Activated naive CD4-positive, alpha-beta T cell treated with anti-CD3 and anti-CD28 coated beads, Interleukin-2, amount 50 U/mL, for 24 hours (primary cell): ENCODE data around the gene GNE.
"Not testable (repeated sequence)": the region's sequence is repeated elsewhere in the genome, so short reads cannot be mapped to it uniquely, and the experiment has no call there.

Source experiments
- H3K27ac Mint-ChIP-seq: one replicate; pipeline ENCODE4 v1.8.0; 2021; ENCODE audit warnings: mild to moderate bottlenecking, mixed read lengths
- H3K27me3 Mint-ChIP-seq: one replicate; pipeline ENCODE4 v1.8.0; 2021; ENCODE audit warnings: mixed read lengths
- H3K36me3 Mint-ChIP-seq: one replicate; pipeline ENCODE4 v1.8.0; 2021; ENCODE audit warnings: mixed read lengths
- H3K4me1 Mint-ChIP-seq: one replicate; pipeline ENCODE4 v1.8.0; 2021; ENCODE audit warnings: mixed read lengths
- H3K4me3 Mint-ChIP-seq: one replicate; pipeline ENCODE4 v1.8.0; 2021; ENCODE audit warnings: mild to moderate bottlenecking, mixed read lengths
- H3K9me3 Mint-ChIP-seq: one replicate; pipeline ENCODE4 v1.8.0; 2021; ENCODE audit warnings: mixed read lengths

The GNE gene

GRCh38 chr9:36204906-36205547 lies 53.2 kb downstream of the GNE start:
- Mint-ChIP-seq H3K9me3 (no peaks in the 10 kb centered on the region), H3K27me3 (no peaks in the 10 kb centered on the region), H3K36me3 (peaks cover 9% of the 10 kb centered on the region), H3K27ac (peak overlapping the region; percentile 12), H3K4me3 (no peak overlapping the region), H3K4me1 (peaks cover 45% of the 10 kb centered on the region)

- Mint-ChIP-seq H3K27me3 (no peaks in the 10 kb centered on the region), H3K36me3 (peaks cover 6% of the 10 kb centered on the region), H3K9me3 (no peaks in the 10 kb centered on the region), H3K27ac (peak overlapping the region; percentile 83), H3K4me1 (peaks cover 53% of the 10 kb centered on the region), H3K4me3 (peak overlapping the region; percentile 98)
Measured at GRCh38 chr9:36194326-36195000, 63.8 kb downstream of the GNE start.

GRCh38 chr9:36193023-36193422 lies 65.2 kb downstream of the GNE start:
- Mint-ChIP-seq H3K27me3 (no peaks in the 10 kb centered on the region), H3K27ac (peak overlapping the region; percentile 67), H3K36me3 (peaks cover 6% of the 10 kb centered on the region)

GRCh38 chr9:36192196-36192595 lies 66.1 kb downstream of the GNE start:
- peak overlapping the region; percentile 98 for H3K4me3 Mint-ChIP-seq

More at GRCh38 chr9:36193023-36193422, 65.2 kb downstream of the GNE start:
- Mint-ChIP-seq H3K4me1 (peaks cover 53% of the 10 kb centered on the region), H3K4me3 (peak overlapping the region; percentile 98), H3K9me3 (no peaks in the 10 kb centered on the region)

GRCh38 chr9:36191686-36192085 lies 66.6 kb downstream of the GNE start:
- H3K4me1 Mint-ChIP-seq: peaks cover 48% of the 10 kb centered on the region
- H3K27ac Mint-ChIP-seq: peak overlapping the region; percentile 95
- peak overlapping the region; percentile 98 for H3K4me3 Mint-ChIP-seq
- H3K9me3 Mint-ChIP-seq: no peaks in the 10 kb centered on the region
- H3K27me3 Mint-ChIP-seq: no peaks in the 10 kb centered on the region
- peaks cover 4% of the 10 kb centered on the region for H3K36me3 Mint-ChIP-seq

More at GRCh38 chr9:36192196-36192595, 66.1 kb downstream of the GNE start:
- Mint-ChIP-seq H3K27me3 (no peaks in the 10 kb centered on the region), H3K36me3 (peaks cover 4% of the 10 kb centered on the region), H3K4me1 (peaks cover 48% of the 10 kb centered on the region), H3K27ac (no peak overlapping the region), H3K9me3 (no peaks in the 10 kb centered on the region)

- Mint-ChIP-seq H3K27ac (peak overlapping the region; percentile 95), H3K36me3 (peaks cover 4% of the 10 kb centered on the region), H3K9me3 (no peaks in the 10 kb centered on the region), H3K27me3 (no peaks in the 10 kb centered on the region), H3K4me1 (peaks cover 48% of the 10 kb centered on the region), H3K4me3 (peak overlapping the region; percentile 98)
Measured at GRCh38 chr9:36191290-36191645, 67.0 kb downstream of the GNE start.

GRCh38 chr9:36190388-36191289 lies 67.6 kb downstream of the GNE start, which contains the start of gene CLTA:
Gene CLTA (plus strand): TSS chr9:36190921. CDS start chr9:36191057, 136 bp downstream.
- H3K27ac Mint-ChIP-seq: peak within 1 kb of the TSS; percentile 95
- H3K4me1 Mint-ChIP-seq: peaks cover 48% of the 10 kb centered on the region
- no peaks in the 10 kb centered on the region for H3K9me3 Mint-ChIP-seq

GRCh38 chr9:36189976-36190375 lies 68.3 kb downstream of the GNE start:
- H3K27ac Mint-ChIP-seq: no peak overlapping the region
- peak overlapping the region; percentile 98 for H3K4me3 Mint-ChIP-seq
- no peaks in the 10 kb centered on the region for H3K9me3 Mint-ChIP-seq
- peaks cover 42% of the 10 kb centered on the region for H3K4me1 Mint-ChIP-seq
- no peaks in the 10 kb centered on the region for H3K27me3 Mint-ChIP-seq
- peaks cover 3% of the 10 kb centered on the region for H3K36me3 Mint-ChIP-seq

More at GRCh38 chr9:36190388-36191289, 67.6 kb downstream of the GNE start, which contains the start of gene CLTA:
- H3K36me3 Mint-ChIP-seq: peaks cover 4% of the 10 kb centered on the region
- peak within 1 kb of the TSS; percentile 98 for H3K4me3 Mint-ChIP-seq
- no peaks in the 10 kb centered on the region for H3K27me3 Mint-ChIP-seq

GRCh38 chr9:36188212-36188611 lies 70.0 kb downstream of the GNE start:
- no peak overlapping the region for H3K27ac Mint-ChIP-seq
- no peaks in the 10 kb centered on the region for H3K27me3 Mint-ChIP-seq
- H3K9me3 Mint-ChIP-seq: no peaks in the 10 kb centered on the region
- no peak overlapping the region for H3K4me3 Mint-ChIP-seq
- H3K4me1 Mint-ChIP-seq: peaks cover 25% of the 10 kb centered on the region
- H3K36me3 Mint-ChIP-seq: no peaks in the 10 kb centered on the region

GRCh38 chr9:36187414-36187813 lies 70.8 kb downstream of the GNE start:
- H3K4me1 Mint-ChIP-seq: peaks cover 17% of the 10 kb centered on the region
- H3K36me3 Mint-ChIP-seq: no peaks in the 10 kb centered on the region
- H3K9me3 Mint-ChIP-seq: no peaks in the 10 kb centered on the region
- H3K27me3 Mint-ChIP-seq: no peaks in the 10 kb centered on the region
- H3K4me3 Mint-ChIP-seq: no peak overlapping the region
- no peak overlapping the region for H3K27ac Mint-ChIP-seq

- not testable (repeated sequence) for H3K27me3 Mint-ChIP-seq, H3K9me3 Mint-ChIP-seq, H3K36me3 Mint-ChIP-seq, H3K4me1 Mint-ChIP-seq, H3K4me3 Mint-ChIP-seq, H3K27ac Mint-ChIP-seq
Measured at GRCh38 chr9:36180243-36180642, 78.0 kb downstream of the GNE start.

- no peak overlapping the region for H3K27ac Mint-ChIP-seq
- no peak overlapping the region for H3K4me3 Mint-ChIP-seq
Measured at GRCh38 chr9:36177571-36177970, 80.7 kb downstream of the GNE start.

GRCh38 chr9:36176496-36176895 lies 81.8 kb downstream of the GNE start:
- H3K4me3 Mint-ChIP-seq, H3K4me1 Mint-ChIP-seq, H3K27ac Mint-ChIP-seq, H3K36me3 Mint-ChIP-seq, H3K27me3 Mint-ChIP-seq, H3K9me3 Mint-ChIP-seq: not testable (repeated sequence)

More at GRCh38 chr9:36177571-36177970, 80.7 kb downstream of the GNE start:
- H3K36me3 Mint-ChIP-seq: no peaks in the 10 kb centered on the region
- no peaks in the 10 kb centered on the region for H3K4me1 Mint-ChIP-seq
- no peaks in the 10 kb centered on the region for H3K9me3 Mint-ChIP-seq
- no peaks in the 10 kb centered on the region for H3K27me3 Mint-ChIP-seq

GRCh38 chr9:36175209-36175608 lies 83.0 kb downstream of the GNE start:
- H3K27me3 Mint-ChIP-seq, H3K9me3 Mint-ChIP-seq, H3K36me3 Mint-ChIP-seq, H3K4me3 Mint-ChIP-seq, H3K27ac Mint-ChIP-seq, H3K4me1 Mint-ChIP-seq: not testable (repeated sequence)

GRCh38 chr9:36174731-36175130 lies 83.5 kb downstream of the GNE start:
- no peaks in the 10 kb centered on the region for H3K27me3 Mint-ChIP-seq

GRCh38 chr9:36174271-36174670 lies 84.0 kb downstream of the GNE start:
- Mint-ChIP-seq H3K27ac (no peak overlapping the region), H3K4me1 (no peaks in the 10 kb centered on the region), H3K9me3 (no peaks in the 10 kb centered on the region), H3K36me3 (no peaks in the 10 kb centered on the region), H3K27me3 (no peaks in the 10 kb centered on the region), H3K4me3 (no peak overlapping the region)

More at GRCh38 chr9:36174731-36175130, 83.5 kb downstream of the GNE start:
- Mint-ChIP-seq H3K4me3 (no peak overlapping the region), H3K27ac (no peak overlapping the region), H3K36me3 (no peaks in the 10 kb centered on the region), H3K9me3 (no peaks in the 10 kb centered on the region), H3K4me1 (no peaks in the 10 kb centered on the region)
